GM21526 (cell line): ENCODE data around the gene USP43.
"Not testable (repeated sequence)": the region's sequence is repeated elsewhere in the genome, so short reads cannot be mapped to it uniquely, and the experiment has no call there.

ENCODE experiments used
- ATAC-seq: cut with Tn5 transposase; IDR thresholded peaks from one replicate; pipeline ENCODE4 v1.9.1; 2021; ENCODE audit warnings: moderate library complexity; ENCODE audit not compliant: unreplicated experiment, low FRiP score

Gene USP43

GRCh38 chr17:9644910-9645751 lies at the start of gene USP43:
TSS of gene USP43 (plus strand) at chr17:9645517. CDS start at chr17:9645633, 116 bp downstream.
- ATAC-seq: no peak

DNA sequence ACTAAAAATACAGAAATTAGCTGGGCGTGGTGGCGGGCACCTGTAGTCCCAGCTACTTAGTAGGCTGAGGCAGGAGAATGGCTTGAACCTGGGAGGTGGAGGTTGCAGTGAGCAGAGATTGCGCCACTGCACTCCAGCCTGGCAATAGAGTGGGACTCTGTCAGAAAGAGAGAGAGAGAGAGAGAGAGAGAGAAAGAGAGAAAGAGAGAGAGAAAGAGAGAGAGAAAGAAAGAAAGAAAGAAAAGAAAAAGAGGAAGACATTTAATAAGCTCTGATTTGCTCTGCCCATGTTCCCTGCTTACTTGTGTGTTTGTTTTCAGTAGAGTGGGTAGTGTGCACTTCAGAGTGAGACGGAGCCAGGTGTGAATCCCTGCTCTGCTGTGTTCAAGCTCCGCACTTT lies 47.7 kb upstream of the USP43 start:
- ATAC-seq: not testable (repeated sequence)

GRCh38 chr17:9598661-9599060 lies 46.7 kb upstream of the USP43 start:
- no peak for ATAC-seq

GRCh38 chr17:9604583-9604982 lies 40.7 kb upstream of the USP43 start:
- ATAC-seq: not testable (repeated sequence)

GRCh38 chr17:9606453-9606852 lies 38.9 kb upstream of the USP43 start:
- no peak for ATAC-seq

DNA sequence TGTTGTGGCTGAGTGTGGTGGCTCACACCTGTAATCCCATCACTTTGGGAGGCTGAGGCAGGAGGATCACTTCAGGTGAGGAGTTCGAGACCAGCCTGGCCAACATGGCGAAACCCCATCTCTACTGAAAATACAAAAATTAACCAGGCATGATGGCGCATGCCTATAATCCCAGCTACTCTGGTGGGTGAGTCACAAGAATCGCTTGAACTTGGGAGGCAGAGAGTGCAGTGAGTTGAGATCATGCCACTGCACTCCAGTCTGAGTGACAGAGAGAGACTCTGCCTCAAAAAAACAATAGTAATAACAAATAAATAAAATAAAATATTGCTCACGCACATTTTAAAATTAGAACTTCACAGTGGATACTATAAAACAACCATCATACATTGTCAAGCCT lies 38.3 kb upstream of the USP43 start:
- ATAC-seq: not testable (repeated sequence)

GRCh38 chr17:9611557-9611956 lies 33.8 kb upstream of the USP43 start:
- no peak for ATAC-seq

DNA sequence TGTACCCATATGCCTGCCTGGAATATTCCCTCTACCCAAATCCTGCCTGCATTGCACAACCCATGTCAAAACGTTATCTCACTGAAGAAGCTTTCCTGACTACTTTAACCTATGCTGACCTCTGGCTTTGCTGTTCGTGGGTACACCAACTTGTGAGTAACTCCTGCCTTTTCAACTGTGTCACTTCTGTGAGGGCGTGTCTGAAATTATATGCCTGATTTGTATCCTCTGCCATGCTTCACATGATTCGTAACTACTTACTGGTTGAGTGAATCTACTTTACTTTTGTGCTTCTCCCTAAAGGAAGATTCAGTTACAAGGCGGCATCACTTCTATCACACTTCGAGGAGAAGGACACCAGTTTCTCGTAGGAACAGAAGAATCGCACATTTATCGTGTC lies 33.3 kb upstream of the USP43 start:
- ATAC-seq: no peak

GRCh38 chr17:9615486-9615885 lies 29.8 kb upstream of the USP43 start:
- no peak for ATAC-seq

GRCh38 chr17:9622961-9623360 lies 22.4 kb upstream of the USP43 start:
- ATAC-seq: no peak

DNA sequence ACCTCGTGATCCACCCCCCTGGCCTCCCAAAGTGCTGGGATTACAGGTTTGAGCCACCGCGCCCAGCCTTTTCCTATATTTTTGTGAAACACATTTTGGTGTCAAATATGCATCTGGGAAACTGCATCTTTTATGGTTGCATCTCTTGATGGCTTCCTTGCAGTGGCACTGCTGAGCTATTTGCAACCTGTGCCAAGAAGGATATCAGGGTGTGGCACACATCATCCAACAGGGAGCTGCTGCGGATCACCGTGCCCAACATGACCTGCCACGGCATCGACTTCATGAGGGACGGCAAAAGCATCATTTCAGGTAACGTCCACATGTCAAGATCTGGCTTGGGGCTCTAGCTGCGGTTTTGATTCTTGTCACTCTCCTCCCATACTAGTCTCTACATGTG lies 16.8 kb upstream of the USP43 start:
- ATAC-seq: no peak

DNA sequence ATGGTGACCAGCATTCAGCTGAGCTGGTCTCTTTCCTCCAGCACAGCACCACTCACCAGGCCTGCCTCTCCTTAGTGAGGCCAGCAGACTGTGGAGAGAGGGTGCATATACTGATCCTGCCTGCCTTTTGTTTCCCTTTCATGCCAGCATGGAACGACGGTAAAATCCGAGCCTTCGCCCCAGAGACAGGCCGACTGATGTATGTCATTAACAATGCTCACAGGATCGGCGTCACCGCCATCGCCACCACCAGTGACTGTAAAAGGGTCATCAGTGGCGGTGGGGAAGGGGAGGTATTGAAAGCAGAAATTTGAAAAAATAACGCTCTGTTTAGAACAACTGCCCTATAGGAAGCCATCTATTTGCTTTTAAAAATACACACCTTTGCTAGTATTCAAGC lies 12.6 kb upstream of the USP43 start:
- no peak for ATAC-seq

DNA sequence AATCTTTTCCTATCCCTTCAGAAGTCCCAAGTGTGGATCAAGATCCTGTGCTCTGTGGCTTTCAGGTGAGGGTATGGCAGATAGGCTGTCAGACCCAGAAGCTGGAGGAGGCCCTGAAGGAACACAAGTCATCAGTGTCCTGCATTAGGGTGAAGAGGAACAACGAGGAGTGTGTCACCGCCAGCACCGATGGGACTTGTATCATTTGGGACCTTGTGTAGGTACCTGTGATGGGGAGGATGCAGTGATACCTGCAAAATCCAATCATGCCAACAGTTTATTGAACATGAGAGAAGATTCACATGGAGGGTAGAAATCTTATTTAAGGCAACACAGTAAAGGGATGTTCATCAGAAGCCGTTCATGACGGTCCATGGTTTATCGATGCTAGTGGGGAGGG lies 10.0 kb upstream of the USP43 start:
- ATAC-seq: no peak

GRCh38 chr17:9636501-9636900 lies 8.8 kb upstream of the USP43 start:
- ATAC-seq: no peak

DNA sequence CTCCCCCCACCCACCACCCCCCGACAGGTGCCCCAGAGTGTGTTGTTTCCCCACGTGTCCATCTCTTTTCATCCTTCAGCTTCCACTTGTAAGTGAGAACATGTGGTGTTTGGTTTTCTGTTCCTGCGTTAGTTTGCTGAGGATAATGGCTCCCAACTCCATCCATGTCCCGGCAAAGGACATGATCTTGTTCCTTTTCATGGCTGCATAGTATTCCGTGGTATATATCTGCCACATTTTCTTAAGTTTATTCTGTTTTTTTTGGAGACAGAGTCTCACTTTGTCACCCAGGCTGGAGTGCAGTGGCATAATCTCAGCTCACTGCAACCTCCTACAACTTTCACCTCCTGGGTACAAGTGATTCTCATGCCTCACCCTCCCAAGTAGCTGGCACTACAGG lies 4.9 kb upstream of the USP43 start:
- not testable (repeated sequence) for ATAC-seq

DNA sequence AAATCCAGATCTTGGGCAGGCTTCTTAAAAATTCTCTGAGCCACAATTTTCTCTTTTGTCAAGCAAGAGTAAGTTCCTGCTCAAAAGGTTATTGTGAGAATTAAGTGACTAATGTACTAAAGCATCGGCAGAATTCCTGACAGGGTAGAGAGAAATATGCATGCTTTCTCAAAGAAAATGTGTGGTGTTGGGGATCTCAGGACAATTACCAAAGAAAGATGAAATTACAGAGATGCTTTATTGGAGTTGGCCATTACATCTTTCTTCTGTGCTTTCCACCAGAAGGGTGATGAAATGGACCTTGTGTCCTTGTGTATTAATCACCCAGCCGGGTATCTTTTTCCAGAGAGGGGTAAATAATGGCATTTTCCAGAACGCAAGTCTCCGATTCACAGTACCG lies 1.7 kb upstream of the USP43 start:
- no peak for ATAC-seq

DNA sequence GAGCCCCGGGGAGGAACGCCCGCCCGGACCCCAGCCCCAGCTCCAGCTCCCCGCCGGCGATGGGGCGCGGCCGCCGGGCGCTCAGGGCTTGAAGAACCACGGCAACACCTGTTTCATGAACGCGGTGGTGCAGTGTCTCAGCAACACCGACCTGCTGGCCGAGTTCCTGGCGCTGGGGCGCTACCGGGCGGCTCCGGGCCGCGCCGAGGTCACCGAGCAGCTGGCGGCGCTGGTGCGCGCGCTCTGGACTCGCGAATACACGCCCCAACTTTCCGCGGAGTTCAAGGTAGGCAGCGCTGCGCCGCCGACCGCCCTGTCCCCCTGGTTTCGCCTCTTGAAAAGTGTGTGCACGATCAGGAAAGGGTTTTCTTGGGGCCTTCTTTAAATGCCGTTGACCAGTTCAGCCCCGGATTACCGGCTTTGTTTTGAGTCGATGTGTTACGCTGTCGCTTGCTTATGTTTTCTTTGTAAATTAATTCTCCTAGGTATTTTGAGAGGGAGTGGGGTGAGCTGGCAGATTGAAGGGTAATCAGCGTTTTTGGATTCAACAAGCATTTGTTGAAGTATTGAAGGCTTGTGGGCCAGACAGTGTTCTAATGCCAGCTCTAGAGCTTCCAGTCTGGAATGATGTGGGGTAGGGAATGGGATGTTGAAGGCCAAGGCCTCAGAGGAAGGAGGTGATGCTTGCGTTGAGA lies 681 bp downstream of the USP43 start:
- ATAC-seq: no peak

- ATAC-seq: no peak
Measured at GRCh38 chr17:9646546-9646885, 1.2 kb downstream of the USP43 start.

DNA sequence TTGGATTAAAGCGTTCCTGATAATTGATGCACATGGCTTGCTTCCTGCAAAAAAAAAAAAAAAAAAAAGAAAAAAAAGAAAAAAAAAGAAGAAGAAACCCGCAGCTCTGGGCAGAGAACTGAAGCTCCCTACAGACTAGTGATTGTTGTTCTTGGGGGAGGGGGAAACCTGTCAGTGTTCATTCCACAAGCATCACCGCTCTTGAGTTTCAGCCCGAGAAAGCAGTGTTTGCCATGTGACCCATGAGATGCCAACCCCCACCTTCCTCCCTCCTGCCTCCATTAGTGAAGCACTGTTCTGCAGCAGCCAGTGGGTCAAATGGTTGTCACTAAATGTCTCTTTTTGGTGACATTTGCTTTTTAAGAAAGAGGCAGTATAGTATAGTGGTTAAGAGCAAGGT lies 1.7 kb downstream of the USP43 start:
- ATAC-seq: no peak

DNA sequence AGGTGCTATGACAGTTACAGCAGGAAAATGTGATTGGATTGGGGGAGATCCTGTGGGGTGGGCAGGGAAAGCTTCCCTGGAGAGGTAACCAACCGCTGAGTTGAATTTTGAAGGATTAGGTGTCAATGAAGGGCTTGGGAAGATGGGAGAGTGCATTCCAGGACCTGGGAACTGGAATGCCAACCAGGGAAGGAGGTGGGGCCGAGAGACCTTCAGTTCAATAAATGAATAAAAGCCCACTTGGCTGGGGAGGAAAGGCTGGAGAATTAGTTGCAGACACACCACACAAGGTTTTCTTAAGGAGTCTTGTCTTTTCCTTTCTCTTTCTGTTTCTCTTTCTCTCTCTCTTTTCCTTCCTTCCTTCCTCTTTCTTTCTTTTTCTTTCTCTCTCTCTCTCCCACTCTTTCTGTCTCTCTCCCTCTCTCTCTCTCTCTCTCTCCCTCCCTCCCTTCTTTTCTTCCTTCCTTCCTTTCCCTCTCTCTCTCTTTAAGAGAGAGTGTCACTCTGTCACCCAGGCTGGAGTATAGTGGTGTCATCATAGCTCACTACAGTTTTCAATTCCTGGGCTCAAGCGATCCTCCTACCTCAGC lies 3.3 kb downstream of the USP43 start:
- no peak for ATAC-seq

DNA sequence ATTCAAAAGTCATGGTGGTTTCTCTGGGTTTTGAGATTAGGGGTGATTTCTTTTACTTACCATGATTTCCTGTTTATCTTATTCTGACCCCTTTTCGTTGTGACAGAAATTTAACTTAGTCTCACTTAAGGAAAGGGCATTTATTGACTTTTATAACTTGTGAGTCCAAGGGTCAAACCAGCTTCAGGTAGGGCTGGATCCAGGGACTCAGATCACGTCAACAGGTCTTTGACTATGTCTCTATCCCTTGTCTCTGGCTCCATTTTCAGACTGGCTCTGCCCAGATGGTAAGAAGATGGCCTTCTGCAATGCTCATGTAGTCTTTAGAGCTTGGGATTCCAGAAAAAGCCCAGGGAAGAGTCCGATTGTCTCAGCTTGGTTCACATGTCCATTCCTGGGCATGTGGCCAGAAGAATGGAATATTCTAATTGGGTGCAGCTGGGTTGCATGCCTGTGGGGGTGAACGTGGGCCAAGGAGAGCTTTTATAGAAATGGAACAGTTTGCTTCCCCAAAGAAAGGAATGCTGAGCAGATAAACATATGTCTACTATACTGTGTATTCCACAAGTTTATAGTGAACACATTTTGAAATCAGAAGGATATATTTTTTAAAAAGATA lies 13.4 kb downstream of the USP43 start:
- no peak for ATAC-seq
